Esophagus squamous epithelium (tissue), 5 donors: Measurements from ENCODE around the gene CHD6. TPM values are rescaled to one million over a fixed set of nuclear protein-coding genes. Genes with fewer than 3 reads are reported as not detected.

Experiments
- DNase-seq: peaks from one replicate; lab custom pipeline; 2025; lab: John Stamatoyannopoulos, UW
- H3K27ac ChIP-seq, 4 donors: fragments of 200-600 bp; sonication (generic); one replicate each; pipeline ENCODE4 v1.5.1; 2016 to 2019; ENCODE audit warnings: mild to moderate bottlenecking in 1 of 4
- H3K27me3 ChIP-seq, 4 donors: fragments of 200-600 bp; sonication (generic); 1 replicate in 3 of 4; 2 replicates in 1 of 4; pipeline versions ENCODE4 v1.5.1 to v1.6.0; 2017 to 2021; ENCODE audit warnings: antibody characterized with exemption in 1 of 4
- H3K36me3 ChIP-seq, 3 donors: fragments of 200-600 bp; sonication (generic); one replicate each; pipeline ENCODE4 v1.5.1; 2016 to 2019
- H3K4me1 ChIP-seq, 3 donors: fragments of 200-600 bp; sonication (generic); one replicate each; pipeline ENCODE4 v1.5.1; 2017 to 2019
- H3K4me3 ChIP-seq, 4 donors: fragments of 200-600 bp; sonication (generic); 1 replicate in 3 of 4; 2 replicates in 1 of 4; pipeline ENCODE4 v1.5.1; 2016 to 2019; ENCODE audit warnings: mild to moderate bottlenecking in 2 of 4, moderate library complexity in 1 of 4
- H3K9me3 ChIP-seq, 3 donors: fragments of 200-600 bp; sonication (generic); one replicate each; pipeline ENCODE4 v1.5.1; 2016 to 2019
- CTCF ChIP-seq, 6 experiments: fragments of 450-650 bp in 4 of 6; fragments of 200-600 bp in 2 of 6; sonication (generic) in 2 of 6; IDR thresholded peaks; one replicate each; pipeline ENCODE4 v1.5.1; 2016 to 2019; ENCODE audit warnings: antibody characterized with exemption in 6 of 6, mild to moderate bottlenecking in 4 of 6, moderate library complexity in 4 of 6
- POLR2A ChIP-seq, 4 donors: fragments of 450-650 bp; IDR thresholded peaks; one replicate each; pipeline ENCODE4 v1.6.1; 2017; ENCODE audit warnings: antibody characterized with exemption in 4 of 4, mild to moderate bottlenecking in 4 of 4, moderate library complexity in 3 of 4
- WGBS, 2 donors: methylation state at CpG; one replicate each; pipeline ENCODE4 v1.1.5; 2018; 5-methylcytosine and 5-hydroxymethylcytosine counted together
- intact Hi-C: fragments of 100-400 bp; cut with DNase I; formaldehyde crosslinking; loops from one replicate; pipeline ENCODE4 v1.15.0; 2022
- total RNA-seq, 4 donors: library from RNA; depleted of rRNA; stranded (reverse); fragments of >200 nt; gene quantifications; one replicate each; pipeline ENCODE4 v1.1.0, GENCODE V29; 2016
- donor health status: DM: yes; HTN: yes; CAD: no.

The CHD6 gene
- total RNA-seq, 4 donors from 2014 or later = 11.8 to 29.9 (median 17.6) TPM

GRCh38 chr20:41407607-41408006 is 210.6 kb downstream of the CHD6 start:
- WGBS, 2 donors = 81 to 82% methylated on average over 5 to 10 of the region's 10 CpGs
- no peak for DNase-seq
- no peaks in the 10 kb centered on the region for H3K9me3 ChIP-seq
- peaks cover 5 to 94% (median 9%) of the 10 kb centered on the region in 3 donors for H3K36me3 ChIP-seq
- no peaks in the 10 kb centered on the region for H3K27me3 ChIP-seq
- no peak overlapping the region for H3K27ac ChIP-seq
- H3K4me1 ChIP-seq = peaks cover 4 to 60% (median 19%) of the 10 kb centered on the region in 3 donors
- TF ChIP-seq CTCF (IDR thresholded peaks at IDR 0.05) (no peak), POLR2A (IDR thresholded peaks at IDR 0.05) (no peak)
- no peak overlapping the region for H3K4me3 ChIP-seq
- intact Hi-C loops = loop anchor here (10.0 kb wide), 1 partner anchor 233 kb away; no protein-coding TSS in a partner anchor

GRCh38 chr20:41406896-41407444 is 211.2 kb downstream of the CHD6 start:
- peaks cover 3 to 88% (median 9%) of the 10 kb centered on the region in 3 donors for H3K36me3 ChIP-seq
- 52 to 94% methylated on average over 3 to 6 of the region's 7 CpGs for WGBS, 2 donors
- H3K9me3 ChIP-seq = no peaks in the 10 kb centered on the region
- intact Hi-C loops = loop anchor here (10.0 kb wide), 1 partner anchor 232 kb away; no protein-coding TSS in a partner anchor
- no peak for DNase-seq
- peaks cover 4 to 54% (median 17%) of the 10 kb centered on the region in 3 donors for H3K4me1 ChIP-seq
- H3K27ac ChIP-seq = peak overlapping the region in 1 of 4 donors; percentile 2
- H3K27me3 ChIP-seq = no peaks in the 10 kb centered on the region
- TF ChIP-seq CTCF (IDR thresholded peaks at IDR 0.05) = no peak
- TF ChIP-seq POLR2A (IDR thresholded peaks at IDR 0.05) = no peak
- no peak overlapping the region for H3K4me3 ChIP-seq

GRCh38 chr20:41406353-41406752 is 211.8 kb downstream of the CHD6 start:
- peaks cover 4 to 48% (median 11%) of the 10 kb centered on the region in 3 donors for H3K4me1 ChIP-seq
- no peak for DNase-seq
- intact Hi-C loops = loop anchor here (10.0 kb wide), 1 partner anchor 232 kb away; no protein-coding TSS in a partner anchor
- peak overlapping the region in 1 of 4 donors; percentile 2 for H3K27ac ChIP-seq
- 67 to 74% methylated on average over 8 to 10 of the region's 10 CpGs for WGBS, 2 donors
- no peaks in the 10 kb centered on the region for H3K27me3 ChIP-seq
- no peaks in the 10 kb centered on the region for H3K9me3 ChIP-seq
- no peak overlapping the region for H3K4me3 ChIP-seq
- peaks cover 0 to 83% (median 9%) of the 10 kb centered on the region in 3 donors for H3K36me3 ChIP-seq
- TF ChIP-seq POLR2A (IDR thresholded peaks at IDR 0.05) = no peak
- no peak for TF ChIP-seq CTCF (IDR thresholded peaks at IDR 0.05)

GRCh38 chr20:41405436-41405835 is 212.7 kb downstream of the CHD6 start:
- no peaks in the 10 kb centered on the region for H3K9me3 ChIP-seq
- WGBS, 2 donors = 80 to 100% methylated on average over 2 of the region's 3 CpGs
- peaks cover 0 to 74% (median 9%) of the 10 kb centered on the region in 3 donors for H3K36me3 ChIP-seq
- H3K27me3 ChIP-seq = no peaks in the 10 kb centered on the region
- H3K4me3 ChIP-seq = no peak overlapping the region
- H3K27ac ChIP-seq = no peak overlapping the region
- intact Hi-C loops = loop anchor here (10.0 kb wide), 1 partner anchor 231 kb away; no protein-coding TSS in a partner anchor
- TF ChIP-seq POLR2A (IDR thresholded peaks at IDR 0.05) (no peak), CTCF (IDR thresholded peaks at IDR 0.05) (no peak)
- DNase-seq = no peak
- H3K4me1 ChIP-seq = peaks cover 4 to 46% (median 9%) of the 10 kb centered on the region in 3 donors

- no peaks in the 10 kb centered on the region for H3K9me3 ChIP-seq
- TF ChIP-seq POLR2A (IDR thresholded peaks at IDR 0.05) (no peak), CTCF (IDR thresholded peaks at IDR 0.05) (no peak)
- peaks cover 0 to 55% (median 9%) of the 10 kb centered on the region in 3 donors for H3K36me3 ChIP-seq
- no peak overlapping the region for H3K4me3 ChIP-seq
- no peaks in the 10 kb centered on the region for H3K27me3 ChIP-seq
- H3K4me1 ChIP-seq = peaks cover 14 to 49% (median 21%) of the 10 kb centered on the region in 3 donors
- no peak overlapping the region for H3K27ac ChIP-seq
- intact Hi-C loops = loop anchor here (10.0 kb wide), 1 partner anchor 229 kb away; no protein-coding TSS in a partner anchor
- 90 to 92% methylated on average over 12 of the region's 12 CpGs for WGBS, 2 donors
- DNase-seq = no peak
These were observed 214.6 kb downstream of the CHD6 start for GRCh38 chr20:41403604-41404003.
